H9 (cell line): ENCODE measurements around the gene SSR2. TPM values are rescaled to one million over a fixed set of nuclear protein-coding genes. Genes with fewer than 3 reads are reported as not detected.

Source experiments
- DNase-seq: peaks from one replicate; pipeline ENCODE4 v3.0.0-alpha.2; 2017
- H2AFZ ChIP-seq: one replicate; pipeline ENCODE4 v1.6.1; 2013; ENCODE audit warnings: mild to moderate bottlenecking, low read length, control low read depth, moderate library complexity
- H2AK5ac ChIP-seq: 2 replicates; pipeline ENCODE4 v1.6.1; 2013; ENCODE audit warnings: low read length, control low read depth, mixed read lengths; ENCODE audit not compliant: insufficient read length
- H2BK120ac ChIP-seq: one replicate; pipeline ENCODE4 v1.6.1; 2013; ENCODE audit warnings: low read depth, mild to moderate bottlenecking, low read length, control low read depth, inconsistent platforms; ENCODE audit not compliant: poor library complexity, severe bottlenecking
- H2BK12ac ChIP-seq: 2 replicates; pipeline ENCODE4 v1.6.1; 2013; ENCODE audit warnings: low read length, control low read depth, mixed read lengths, low read depth; ENCODE audit not compliant: insufficient read length
- H2BK15ac ChIP-seq: 2 replicates; pipeline ENCODE4 v1.6.1; 2013; ENCODE audit warnings: low read depth, low read length, control low read depth
- H2BK20ac ChIP-seq: one replicate; pipeline ENCODE4 v1.6.1; 2013; ENCODE audit warnings: low read depth, mild to moderate bottlenecking, low read length, control low read depth, inconsistent platforms; ENCODE audit not compliant: poor library complexity, severe bottlenecking
- H2BK5ac ChIP-seq: 2 replicates; pipeline ENCODE4 v1.6.1; 2013; ENCODE audit warnings: low read length, control low read depth, mixed read lengths; ENCODE audit not compliant: insufficient read length
- H3K14ac ChIP-seq: 2 replicates; pipeline ENCODE4 v1.6.1; 2013; ENCODE audit warnings: low read length, control low read depth; ENCODE audit not compliant: insufficient read depth
- H3K18ac ChIP-seq: 2 replicates; pipeline ENCODE4 v1.6.1; 2013; ENCODE audit warnings: low read depth, mild to moderate bottlenecking, mixed read lengths, low read length, control low read depth; ENCODE audit not compliant: insufficient read length
- H3K23ac ChIP-seq: 2 replicates; pipeline ENCODE4 v1.6.1; 2013; ENCODE audit warnings: low read length, control low read depth, mixed read lengths, low read depth; ENCODE audit not compliant: insufficient read length
- H3K23me2 ChIP-seq: 2 replicates; pipeline ENCODE4 v1.6.1; 2013; ENCODE audit warnings: low read depth, mild to moderate bottlenecking, mixed read lengths, low read length, control low read depth; ENCODE audit not compliant: insufficient read length, poor library complexity, severe bottlenecking
- H3K27ac ChIP-seq: 2 replicates; pipeline ENCODE4 v1.5.1; 2013; ENCODE audit warnings: low read length, control low read depth, mixed read lengths, low read depth; ENCODE audit not compliant: insufficient read length
- H3K27me3 ChIP-seq: 2 replicates; pipeline ENCODE4 v1.6.1; 2013; ENCODE audit warnings: low read length, control low read depth, inconsistent platforms; ENCODE audit not compliant: insufficient read depth
- H3K4ac ChIP-seq: 2 replicates; pipeline ENCODE4 v1.6.1; 2013; ENCODE audit warnings: low read depth, mild to moderate bottlenecking, control low read depth, inconsistent platforms, low read length, moderate library complexity
- H3K4me1 ChIP-seq: 2 replicates; pipeline ENCODE4 v1.6.1; 2013; ENCODE audit warnings: low read length, control low read depth, inconsistent platforms; ENCODE audit not compliant: insufficient read depth
- H3K4me2 ChIP-seq: 2 replicates; pipeline ENCODE4 v1.6.1; 2013; ENCODE audit warnings: low read length, control low read depth, mixed read lengths; ENCODE audit not compliant: insufficient read length, insufficient read depth
- H3K56ac ChIP-seq: 2 replicates; pipeline ENCODE4 v1.6.1; 2013; ENCODE audit warnings: low read depth, mild to moderate bottlenecking, mixed read lengths, low read length, control low read depth; ENCODE audit not compliant: insufficient read length
- H3K79me1 ChIP-seq: 2 replicates; pipeline ENCODE4 v1.6.1; 2013; ENCODE audit warnings: low read depth, mild to moderate bottlenecking, moderate library complexity, low read length, control low read depth, inconsistent platforms; ENCODE audit not compliant: insufficient read depth, poor library complexity, severe bottlenecking
- H3K79me2 ChIP-seq: 2 replicates; pipeline ENCODE4 v1.6.1; 2013; ENCODE audit warnings: low read length, control low read depth, inconsistent platforms; ENCODE audit not compliant: insufficient read depth
- H3K9ac ChIP-seq: 2 replicates; pipeline ENCODE4 v1.6.1; 2013; ENCODE audit warnings: low read length, control low read depth, mixed read lengths; ENCODE audit not compliant: insufficient read length; ENCODE audit errors: extremely low read depth
- H3K9me3 ChIP-seq: one replicate; pipeline ENCODE4 v1.6.1; 2013; ENCODE audit warnings: low read depth, low read length, inconsistent platforms; ENCODE audit not compliant: control insufficient read depth
- H3T11ph ChIP-seq: one replicate; pipeline ENCODE4 v1.6.1; 2013; ENCODE audit warnings: mild to moderate bottlenecking, low read length, control low read depth, inconsistent platforms
- H4K20me1 ChIP-seq: one replicate; pipeline ENCODE4 v1.6.1; 2013; ENCODE audit not compliant: control insufficient read depth, insufficient read length, insufficient read depth
- H4K5ac ChIP-seq: 2 replicates; pipeline ENCODE4 v1.6.1; 2013; ENCODE audit warnings: low read depth, mild to moderate bottlenecking, mixed read lengths, low read length, control low read depth; ENCODE audit not compliant: insufficient read length
- H4K8ac ChIP-seq: replicated peaks from 2 replicates; pipeline ENCODE4 v1.6.1; 2013; ENCODE audit warnings: low read length, control low read depth, mixed read lengths, low read depth; ENCODE audit not compliant: insufficient read length
- H4K91ac ChIP-seq: 2 replicates; pipeline ENCODE4 v1.6.1; 2013; ENCODE audit warnings: low read depth, mild to moderate bottlenecking, moderate library complexity, mixed read lengths, low read length, control low read depth; ENCODE audit not compliant: insufficient read length
- H3K27ac Mint-ChIP-seq, 3 experiments: 2 replicates in 2 of 3; 3 replicates in 1 of 3; pipeline ENCODE4 v1.8.0; 2020 to 2021; ENCODE audit warnings: mixed read lengths in 3 of 3, mild to moderate bottlenecking in 1 of 3, moderate library complexity in 1 of 3
- H3K27me3 Mint-ChIP-seq: 2 replicates; pipeline ENCODE4 v1.8.0; 2021; ENCODE audit warnings: low read depth, mild to moderate bottlenecking, moderate library complexity, mixed read lengths
- H3K36me3 Mint-ChIP-seq, 3 experiments: 2 replicates in 2 of 3; 3 replicates in 1 of 3; pipeline ENCODE4 v1.8.0; 2020 to 2021; ENCODE audit warnings: low read depth in 3 of 3, mixed read lengths in 3 of 3; ENCODE audit not compliant: insufficient read depth in 1 of 3
- H3K4me1 Mint-ChIP-seq, 2 experiments: 2 replicates each; pipeline ENCODE4 v1.8.0; 2020; ENCODE audit warnings: mixed read lengths in 2 of 2
- H3K4me3 Mint-ChIP-seq, 2 experiments: 2 replicates in 1 of 2; 3 replicates in 1 of 2; pipeline ENCODE4 v1.8.0; 2020 to 2021; ENCODE audit warnings: mild to moderate bottlenecking in 2 of 2, mixed read lengths in 2 of 2, moderate library complexity in 1 of 2
- H3K9me3 Mint-ChIP-seq, 2 experiments: 2 replicates in 1 of 2; 3 replicates in 1 of 2; pipeline ENCODE4 v1.8.0; 2020; ENCODE audit warnings: mild to moderate bottlenecking in 2 of 2, mixed read lengths in 2 of 2, moderate library complexity in 1 of 2
- CTCF ChIP-seq: fragments of 200-600 bp; sonication (generic); conservative IDR thresholded peaks from 3 replicates; pipeline ENCODE4 v1.8.0; 2021; ENCODE audit warnings: antibody characterized with exemption, mild to moderate bottlenecking
- WGBS: extraction: QIAGEN DNeasy Blood & Tissue Kit; methylation state at CpG from one replicate; pipeline ENCODE4 v1.1.7; 2013; ENCODE audit warnings: missing lambda C conversion rate, low lambda C conversion rate, mixed read lengths; ENCODE audit not compliant: insufficient read length; ENCODE audit errors: extremely low coverage; 5-methylcytosine and 5-hydroxymethylcytosine counted together
- total RNA-seq: library from RNA; stranded (reverse); gene quantifications from 2 replicates; pipeline ENCODE4 v1.2.1, GENCODE V29; 2021

Gene SSR2
- total RNA-seq, 1 experiment from 2014 or later: 170 TPM

DNA sequence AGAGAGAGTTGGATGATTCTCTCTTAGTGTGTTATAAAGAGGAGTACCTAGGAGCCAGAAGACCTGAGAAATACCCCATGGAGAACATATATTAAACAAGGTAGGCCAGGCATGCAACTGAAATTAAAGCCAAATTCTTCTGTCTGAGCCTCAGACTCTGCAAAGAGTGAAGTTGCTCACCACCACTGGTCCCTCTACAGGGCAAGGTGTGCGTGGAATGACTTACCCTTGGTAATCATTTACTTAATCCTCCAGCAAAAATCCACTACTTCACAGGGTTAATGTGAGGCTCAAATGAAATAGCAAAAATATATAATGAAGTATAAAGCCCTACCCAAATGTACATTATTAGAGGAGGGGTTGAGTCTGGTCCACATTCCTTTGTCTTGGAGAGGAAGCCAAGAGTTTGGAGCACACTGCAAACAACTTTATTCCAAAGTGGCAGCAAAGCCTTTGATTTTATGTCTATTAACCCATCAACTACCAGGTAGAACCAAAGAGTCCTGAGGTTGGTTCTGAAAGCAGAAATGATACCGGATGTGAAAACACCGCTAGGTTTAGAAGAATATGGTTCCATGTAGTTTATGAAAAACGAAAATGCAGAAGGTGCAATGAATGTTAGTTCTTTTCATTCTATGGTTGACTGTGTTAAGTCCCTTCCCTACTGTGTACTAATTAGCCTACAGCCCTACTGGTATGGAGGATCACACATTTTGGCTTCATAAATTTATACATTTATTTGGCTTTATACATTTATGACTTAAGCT, 8.5 kb downstream of the SSR2 start:
- no peak overlapping the region for H2AFZ ChIP-seq
- H3T11ph ChIP-seq: no peak overlapping the region
- no peaks in the 10 kb centered on the region for H3K79me2 ChIP-seq
- H4K20me1 ChIP-seq: no peaks in the 10 kb centered on the region
- no peak for TF ChIP-seq CTCF
- H3K4me2 ChIP-seq: no peak overlapping the region
- H2BK15ac ChIP-seq: no peak overlapping the region
- no peak overlapping the region for H2BK12ac ChIP-seq
- H3K27me3 ChIP-seq: no peaks in the 10 kb centered on the region
- no peak overlapping the region for H4K8ac ChIP-seq
- Mint-ChIP-seq H3K4me1 (peaks cover 0 to 5% of the 10 kb centered on the region in 2 experiments; a peak in 2 of 4 replicates), H3K27ac (no peak overlapping the region), H3K4me3 (no peak overlapping the region), H3K9me3 (no peaks in the 10 kb centered on the region), H3K36me3 (peaks cover 41 to 74% (median 63%) of the 10 kb centered on the region in 3 experiments; a peak in 6 of 7 replicates), H3K27me3 (no peaks in the 10 kb centered on the region)
- no peak overlapping the region for H2AK5ac ChIP-seq
- no peak overlapping the region for H3K18ac ChIP-seq
- no peak overlapping the region for H3K9ac ChIP-seq
- H4K91ac ChIP-seq: no peak overlapping the region
- H4K5ac ChIP-seq: no peak overlapping the region
- H2BK20ac ChIP-seq: no peak overlapping the region
- no peak overlapping the region for H3K27ac ChIP-seq
- WGBS: no CpG with 5 or more reads among the region's 4 CpGs
- no peak overlapping the region for H3K23ac ChIP-seq
- H3K79me1 ChIP-seq: no peaks in the 10 kb centered on the region
- no peak for DNase-seq
- H2BK120ac ChIP-seq: no peak overlapping the region
- H3K56ac ChIP-seq: no peak overlapping the region
- H3K23me2 ChIP-seq: no peaks in the 10 kb centered on the region
- no peaks in the 10 kb centered on the region for H3K4me1 ChIP-seq
- H3K9me3 ChIP-seq: no peaks in the 10 kb centered on the region
- no peak overlapping the region for H3K14ac ChIP-seq
- no peak overlapping the region for H3K4ac ChIP-seq
- no peak overlapping the region for H2BK5ac ChIP-seq
